ENCODE measurements around the gene LYRM4.

LYRM4 gene

GRCh38 chr6:5121479-5121878 lies 139.3 kb downstream of the LYRM4 start:
- no peak for TF ChIP-seq FOXP2 (optimal IDR thresholded peaks at IDR 0.05; ENCODE audit: borderline replicate concordance, extremely low read depth, extremely low read length, insufficient read depth)
- no peak for TF ChIP-seq POLR2AphosphoS5 (IDR thresholded peaks at IDR 0.05; ENCODE audit: low read depth, low read length)
- no peak for TF ChIP-seq REST (IDR thresholded peaks at IDR 0.05; ENCODE audit: insufficient read depth in 1 of 2, low read depth in 2 of 2, low read length in 2 of 2)
- no peak for TF ChIP-seq SIN3A (IDR thresholded peaks at IDR 0.05; ENCODE audit: borderline replicate concordance, insufficient read depth, low read length)
- no peak for TF ChIP-seq TAF1 (IDR thresholded peaks at IDR 0.05; ENCODE audit: borderline replicate concordance, insufficient read depth, low read length)

DNA sequence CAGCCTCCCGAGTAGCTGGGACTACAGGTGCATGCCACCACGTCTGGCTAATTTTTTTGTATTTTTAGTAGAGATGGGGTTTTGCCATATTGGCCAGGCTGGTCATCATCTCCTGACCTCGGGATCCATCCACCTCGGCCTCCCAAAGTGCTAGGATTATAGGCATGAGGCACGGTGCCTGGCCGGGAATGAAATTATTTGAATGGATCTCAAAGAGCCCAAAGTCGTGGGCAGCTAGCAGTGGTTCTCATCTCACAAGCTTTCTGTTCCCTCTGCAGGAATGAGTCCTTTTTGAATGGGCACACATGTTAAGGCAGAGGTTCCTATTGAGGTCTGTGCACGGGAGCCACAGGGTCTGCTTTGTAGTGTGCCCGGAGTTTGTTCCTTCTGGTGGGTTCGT lies 140.7 kb downstream of the LYRM4 start:
- TF ChIP-seq SIN3A (IDR thresholded peaks at IDR 0.05; ENCODE audit: borderline replicate concordance, insufficient read depth, low read length) (no peak), REST (IDR thresholded peaks at IDR 0.05; ENCODE audit: insufficient read depth in 1 of 2, low read depth in 2 of 2, low read length in 2 of 2) (no peak), TAF1 (IDR thresholded peaks at IDR 0.05; ENCODE audit: borderline replicate concordance, insufficient read depth, low read length) (no peak), POLR2AphosphoS5 (IDR thresholded peaks at IDR 0.05; ENCODE audit: low read depth, low read length) (no peak), FOXP2 (optimal IDR thresholded peaks at IDR 0.05; ENCODE audit: borderline replicate concordance, extremely low read depth, extremely low read length, insufficient read depth) (no peak)

DNA sequence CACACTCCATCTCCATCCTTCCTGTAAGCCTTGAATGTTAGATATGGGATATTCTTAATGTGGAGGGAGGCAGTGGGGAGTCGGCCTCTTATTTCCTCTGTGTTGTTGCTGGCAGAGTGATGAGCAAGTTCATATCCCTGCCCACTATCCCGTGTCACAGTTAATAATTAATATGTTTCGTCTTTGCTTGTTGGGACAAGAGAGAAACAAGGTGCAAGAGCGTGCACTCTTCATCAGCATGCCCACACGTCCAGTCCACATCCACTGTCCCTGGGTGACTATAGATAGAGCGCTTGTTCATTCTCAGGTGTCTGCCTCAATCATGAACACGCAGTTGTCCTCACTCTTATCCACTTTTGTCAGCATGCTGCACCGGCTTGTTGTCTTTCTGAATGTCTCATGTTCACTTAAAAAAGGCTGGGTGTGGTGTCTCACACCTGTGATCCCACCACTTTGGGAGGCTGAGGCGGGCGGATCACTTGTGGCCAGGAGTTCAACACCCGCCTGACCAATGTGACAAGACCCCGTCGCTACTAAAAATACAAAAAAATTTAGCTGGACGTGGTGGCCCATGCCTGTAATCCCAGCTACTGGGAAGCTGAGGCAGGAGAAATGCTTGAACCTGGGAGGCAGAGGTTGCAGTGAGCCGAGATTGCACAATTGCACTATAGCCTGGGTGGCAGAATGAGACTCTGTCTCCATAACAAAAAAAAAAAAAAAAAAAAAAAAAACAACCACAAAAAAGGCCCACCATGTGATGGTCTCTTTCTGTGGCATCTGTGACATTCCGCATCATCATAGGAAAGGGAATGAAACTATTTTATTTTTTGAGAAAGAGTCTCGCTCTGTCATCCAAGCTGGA lies 141.4 kb downstream of the LYRM4 start:
- TF ChIP-seq REST (IDR thresholded peaks at IDR 0.05; ENCODE audit: insufficient read depth in 1 of 2, low read depth in 2 of 2, low read length in 2 of 2), result no peak
- TF ChIP-seq POLR2AphosphoS5 (IDR thresholded peaks at IDR 0.05; ENCODE audit: low read depth, low read length), result no peak

- TF ChIP-seq TAF1 (IDR thresholded peaks at IDR 0.05; ENCODE audit: borderline replicate concordance, insufficient read depth, low read length) (no peak), FOXP2 (optimal IDR thresholded peaks at IDR 0.05; ENCODE audit: borderline replicate concordance, extremely low read depth, extremely low read length, insufficient read depth) (no peak), POLR2AphosphoS5 (IDR thresholded peaks at IDR 0.05; ENCODE audit: low read depth, low read length) (no peak), REST (IDR thresholded peaks at IDR 0.05; ENCODE audit: insufficient read depth in 1 of 2, low read depth in 2 of 2, low read length in 2 of 2) (no peak), SIN3A (IDR thresholded peaks at IDR 0.05; ENCODE audit: borderline replicate concordance, insufficient read depth, low read length) (no peak)
Observed at GRCh38 chr6:5116243-5116991, 144.3 kb downstream of the LYRM4 start.
